SK-N-SH (cell line): Measurements from ENCODE around the gene ABCF1.
A peak's percentile ranks its signal among the peaks of the same experiment; 100 is the strongest.

Source experiments
- CHD2 ChIP-seq: fragments of 150-350 bp; IDR thresholded peaks from 2 replicates; pipeline ENCODE4 v1.6.1; 2018; ENCODE audit warnings: low read length; ENCODE audit not compliant: partially characterized antibody
- CTCF ChIP-seq: fragments of 200-600 bp; sonication (generic); IDR thresholded peaks from 2 replicates; pipeline ENCODE4 v1.6.1; 2017; ENCODE audit warnings: antibody characterized with exemption, mild to moderate bottlenecking, moderate library complexity
- EZH2phosphoT487 ChIP-seq: fragments of 200-600 bp; sonication (generic); IDR thresholded peaks from 2 replicates; pipeline ENCODE4 v1.6.1; 2017; ENCODE audit warnings: low read depth, mixed run types, mild to moderate bottlenecking, antibody characterized with exemption, moderate library complexity, borderline replicate concordance
- JUND ChIP-seq: IDR thresholded peaks from 2 replicates; pipeline ENCODE4 v1.4.0; 2012
- POLR2AphosphoS5 ChIP-seq: IDR thresholded peaks from 2 replicates; pipeline ENCODE4 v1.6.1; 2012; ENCODE audit warnings: low read depth, low read length
- RXRA ChIP-seq: IDR thresholded peaks from 2 replicates; pipeline ENCODE4 v1.4.0; 2012; ENCODE audit warnings: low read depth, mild to moderate bottlenecking, borderline replicate concordance
- TAF1 ChIP-seq: IDR thresholded peaks from 2 replicates; pipeline ENCODE4 v1.6.1; 2012; ENCODE audit warnings: low read depth, mild to moderate bottlenecking, low read length, moderate library complexity, borderline replicate concordance
- TF ChIP-seq, protein P1 (sequence below): IDR thresholded peaks from 2 replicates; pipeline ENCODE4 v1.6.1; 2012; ENCODE audit warnings: mild to moderate bottlenecking, low read depth, low read length, moderate library complexity
- TF ChIP-seq, protein P2 (sequence below): IDR thresholded peaks from 2 replicates; pipeline ENCODE4 v1.4.0; 2012; ENCODE audit warnings: low read depth

GRCh38 chr6:30617565-30618269, 46.5 kb downstream of the ABCF1 start, which contains the start of gene MRPS18B:
- TF ChIP-seq JUND: no peak
- TF ChIP-seq CHD2: no peak
- no peak for TF ChIP-seq RXRA
- no peak for TF ChIP-seq CTCF
- TF ChIP-seq EZH2phosphoT487: no peak
- TF ChIP-seq TAF1: peak; percentile 92
- TF ChIP-seq, protein P1, sequence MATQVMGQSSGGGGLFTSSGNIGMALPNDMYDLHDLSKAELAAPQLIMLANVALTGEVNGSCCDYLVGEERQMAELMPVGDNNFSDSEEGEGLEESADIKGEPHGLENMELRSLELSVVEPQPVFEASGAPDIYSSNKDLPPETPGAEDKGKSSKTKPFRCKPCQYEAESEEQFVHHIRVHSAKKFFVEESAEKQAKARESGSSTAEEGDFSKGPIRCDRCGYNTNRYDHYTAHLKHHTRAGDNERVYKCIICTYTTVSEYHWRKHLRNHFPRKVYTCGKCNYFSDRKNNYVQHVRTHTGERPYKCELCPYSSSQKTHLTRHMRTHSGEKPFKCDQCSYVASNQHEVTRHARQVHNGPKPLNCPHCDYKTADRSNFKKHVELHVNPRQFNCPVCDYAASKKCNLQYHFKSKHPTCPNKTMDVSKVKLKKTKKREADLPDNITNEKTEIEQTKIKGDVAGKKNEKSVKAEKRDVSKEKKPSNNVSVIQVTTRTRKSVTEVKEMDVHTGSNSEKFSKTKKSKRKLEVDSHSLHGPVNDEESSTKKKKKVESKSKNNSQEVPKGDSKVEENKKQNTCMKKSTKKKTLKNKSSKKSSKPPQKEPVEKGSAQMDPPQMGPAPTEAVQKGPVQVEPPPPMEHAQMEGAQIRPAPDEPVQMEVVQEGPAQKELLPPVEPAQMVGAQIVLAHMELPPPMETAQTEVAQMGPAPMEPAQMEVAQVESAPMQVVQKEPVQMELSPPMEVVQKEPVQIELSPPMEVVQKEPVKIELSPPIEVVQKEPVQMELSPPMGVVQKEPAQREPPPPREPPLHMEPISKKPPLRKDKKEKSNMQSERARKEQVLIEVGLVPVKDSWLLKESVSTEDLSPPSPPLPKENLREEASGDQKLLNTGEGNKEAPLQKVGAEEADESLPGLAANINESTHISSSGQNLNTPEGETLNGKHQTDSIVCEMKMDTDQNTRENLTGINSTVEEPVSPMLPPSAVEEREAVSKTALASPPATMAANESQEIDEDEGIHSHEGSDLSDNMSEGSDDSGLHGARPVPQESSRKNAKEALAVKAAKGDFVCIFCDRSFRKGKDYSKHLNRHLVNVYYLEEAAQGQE: no peak
- TF ChIP-seq POLR2AphosphoS5: peak; percentile 93
- TF ChIP-seq, protein P2, sequence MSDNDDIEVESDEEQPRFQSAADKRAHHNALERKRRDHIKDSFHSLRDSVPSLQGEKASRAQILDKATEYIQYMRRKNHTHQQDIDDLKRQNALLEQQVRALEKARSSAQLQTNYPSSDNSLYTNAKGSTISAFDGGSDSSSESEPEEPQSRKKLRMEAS: peak; percentile 96
